GM12801 (cell line): Measurements from ENCODE around the gene OTOP2.

ENCODE experiments used
- CTCF ChIP-seq: IDR thresholded peaks from one replicate; pipeline ENCODE4 v1.5.1; 2011; ENCODE audit warnings: control low read depth; ENCODE audit not compliant: insufficient read length; ENCODE audit errors: extremely low read depth

Gene OTOP2

GRCh38 chr17:74923538-74924249, 379 bp upstream of the OTOP2 start:
- no peak for TF ChIP-seq CTCF

- TF ChIP-seq CTCF, result no peak
Observed at GRCh38 chr17:74925242-74925641, 1.2 kb downstream of the OTOP2 start.

- no peak for TF ChIP-seq CTCF
Observed at GRCh38 chr17:74928786-74929185, 4.7 kb downstream of the OTOP2 start.

- no peak for TF ChIP-seq CTCF
Observed at GRCh38 chr17:74930535-74931036, 6.5 kb downstream of the OTOP2 start.

GRCh38 chr17:74935048-74935447, 11.0 kb downstream of the OTOP2 start:
- no peak for TF ChIP-seq CTCF

GRCh38 chr17:74935585-74936469, 11.8 kb downstream of the OTOP2 start, which contains the start of gene OTOP3:
TSS of gene OTOP3 (plus strand) at chr17:74935898. CDS start at chr17:74935922, 24 bp downstream.
- no peak for TF ChIP-seq CTCF

- TF ChIP-seq CTCF, result no peak
Observed at GRCh38 chr17:74936470-74936799, 12.4 kb downstream of the OTOP2 start.
